CD4-positive, alpha-beta T cell treated with Interleukin-1 beta for 1 hour (primary cell): ENCODE measurements around the gene ZDHHC8.

Experiments
- DNase-seq, 2 donors: peaks; one replicate each; pipeline ENCODE4 v3.0.0-alpha.2; 2020 to 2022

ZDHHC8 gene

DNA sequence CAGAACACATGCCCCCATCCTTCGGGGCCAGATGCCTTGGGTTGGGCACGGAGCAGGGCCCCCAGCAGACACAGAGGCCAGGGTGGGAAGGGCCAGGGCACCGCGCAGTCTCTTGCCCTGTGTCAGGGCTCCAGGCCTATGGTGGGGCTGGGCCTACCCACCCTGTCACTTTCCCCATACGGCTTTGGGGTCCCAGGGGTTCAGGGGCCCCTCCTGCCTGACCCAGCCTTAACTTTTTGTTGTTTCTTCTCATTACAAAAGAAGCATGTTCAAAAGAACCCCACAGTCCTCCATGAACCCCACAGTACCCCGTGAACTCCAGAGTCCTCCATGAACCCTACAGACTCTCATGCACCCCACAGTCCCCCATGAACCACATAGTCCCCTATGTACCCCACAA, 52.2 kb downstream of the ZDHHC8 start:
- no peak for DNase-seq

DNA sequence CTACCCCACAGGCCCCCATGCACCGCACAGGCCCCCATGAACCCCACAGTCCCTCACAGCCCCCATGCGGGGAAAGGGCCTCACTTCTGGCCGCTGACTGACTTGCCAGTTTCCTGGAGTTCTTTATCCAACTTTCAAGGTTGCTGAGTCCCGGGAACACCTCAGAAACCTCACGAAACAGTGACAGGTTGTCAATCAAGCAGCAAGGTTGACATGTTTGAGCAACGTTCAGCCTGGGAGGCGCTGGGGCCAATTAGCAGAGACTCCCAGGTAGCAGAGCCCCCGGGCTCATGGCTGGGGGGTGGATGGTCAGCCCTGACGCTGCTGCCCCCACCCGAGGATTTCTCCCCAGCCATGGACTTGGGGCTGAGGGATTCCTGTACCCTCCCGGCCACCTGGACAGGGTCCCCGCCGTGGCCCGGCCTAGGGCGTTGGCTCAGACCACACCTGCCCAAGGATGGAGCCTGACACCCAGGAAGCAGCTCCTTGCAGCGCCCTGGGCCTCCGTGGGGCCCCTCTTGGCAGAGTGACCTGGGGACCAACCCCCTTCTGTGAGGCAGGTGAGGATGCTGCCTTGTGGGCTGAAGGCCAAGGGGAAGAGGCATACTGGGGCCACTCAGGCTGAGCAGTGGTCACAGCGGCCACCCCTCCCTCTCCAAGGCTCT, 53.0 kb downstream of the ZDHHC8 start:
- no peak for DNase-seq

DNA sequence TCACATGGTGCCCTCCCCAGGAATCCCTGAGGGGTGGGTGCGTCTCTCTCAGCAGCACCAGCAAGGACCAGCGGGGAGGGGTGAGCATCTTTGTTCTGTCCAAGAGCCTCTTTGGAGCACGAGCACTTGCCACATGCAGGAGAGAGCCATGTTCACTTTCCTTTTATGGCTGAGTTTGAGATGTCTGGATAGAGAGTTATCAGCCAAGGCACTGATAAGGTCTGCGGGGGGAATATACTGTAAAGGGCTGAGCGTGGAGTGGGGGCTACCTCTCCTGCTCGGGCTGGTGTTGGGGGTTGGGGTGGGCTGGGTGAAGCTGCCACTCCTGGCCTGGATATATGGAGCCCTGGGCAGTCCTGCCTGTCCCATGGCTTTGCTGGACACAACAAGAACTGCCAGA, 54.1 kb downstream of the ZDHHC8 start:
- no peak for DNase-seq

GRCh38 chr22:20186183-20186870, 54.7 kb downstream of the ZDHHC8 start:
- DNase-seq = no peak

GRCh38 chr22:20186871-20187546, 55.4 kb downstream of the ZDHHC8 start:
- no peak for DNase-seq

GRCh38 chr22:20187777-20188566, 56.4 kb downstream of the ZDHHC8 start:
- no peak for DNase-seq

GRCh38 chr22:20188567-20188877, 56.9 kb downstream of the ZDHHC8 start:
- no peak for DNase-seq

- no peak for DNase-seq
Measured at GRCh38 chr22:20191000-20191515, 59.5 kb downstream of the ZDHHC8 start.

DNA sequence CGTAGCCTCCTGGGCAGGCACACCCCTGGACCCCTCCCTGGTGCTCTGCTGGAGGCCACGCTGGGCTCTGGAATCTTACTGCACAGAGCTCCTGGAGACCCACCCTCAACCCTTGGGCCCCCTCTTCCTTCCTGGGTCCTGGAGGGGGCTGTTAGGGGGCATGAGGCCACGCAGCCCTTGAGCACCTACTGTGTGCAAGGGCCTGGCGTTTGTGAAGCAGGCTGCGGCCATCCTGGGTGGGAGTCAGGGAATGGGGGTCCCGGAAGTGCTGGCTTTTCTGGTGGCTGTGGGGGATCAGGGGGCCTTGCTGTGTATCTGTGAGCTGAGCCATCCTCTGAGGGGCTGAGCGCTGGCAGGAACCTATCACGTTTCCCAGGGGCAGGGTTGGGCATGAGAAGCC, 60.2 kb downstream of the ZDHHC8 start:
- no peak for DNase-seq

GRCh38 chr22:20192293-20192971, 60.8 kb downstream of the ZDHHC8 start:
- no peak for DNase-seq

GRCh38 chr22:20192972-20193760, 61.6 kb downstream of the ZDHHC8 start:
- DNase-seq = no peak

- no peak for DNase-seq
Measured at GRCh38 chr22:20193761-20194494, 62.3 kb downstream of the ZDHHC8 start.

- DNase-seq = no peak
Measured at GRCh38 chr22:20194681-20195593, 63.3 kb downstream of the ZDHHC8 start.

GRCh38 chr22:20196094-20196842, 64.7 kb downstream of the ZDHHC8 start:
- DNase-seq = no peak
